H9 (cell line): ENCODE measurements around the gene ZNF385B. TPM values are rescaled to one million over a fixed set of nuclear protein-coding genes. Genes with fewer than 3 reads are reported as not detected.
"Not testable (repeated sequence)": the region's sequence is repeated elsewhere in the genome, so short reads cannot be mapped to it uniquely, and the experiment has no call there.

Experiments
- DNase-seq: peaks from one replicate; pipeline ENCODE4 v3.0.0-alpha.2; 2017
- H2AFZ ChIP-seq: one replicate; pipeline ENCODE4 v1.6.1; 2013; ENCODE audit warnings: mild to moderate bottlenecking, low read length, control low read depth, moderate library complexity
- H2AK5ac ChIP-seq: 2 replicates; pipeline ENCODE4 v1.6.1; 2013; ENCODE audit warnings: low read length, control low read depth, mixed read lengths; ENCODE audit not compliant: insufficient read length
- H2BK120ac ChIP-seq: one replicate; pipeline ENCODE4 v1.6.1; 2013; ENCODE audit warnings: low read depth, mild to moderate bottlenecking, low read length, control low read depth, inconsistent platforms; ENCODE audit not compliant: poor library complexity, severe bottlenecking
- H2BK12ac ChIP-seq: 2 replicates; pipeline ENCODE4 v1.6.1; 2013; ENCODE audit warnings: low read length, control low read depth, mixed read lengths, low read depth; ENCODE audit not compliant: insufficient read length
- H2BK15ac ChIP-seq: 2 replicates; pipeline ENCODE4 v1.6.1; 2013; ENCODE audit warnings: low read depth, low read length, control low read depth
- H2BK20ac ChIP-seq: one replicate; pipeline ENCODE4 v1.6.1; 2013; ENCODE audit warnings: low read depth, mild to moderate bottlenecking, low read length, control low read depth, inconsistent platforms; ENCODE audit not compliant: poor library complexity, severe bottlenecking
- H2BK5ac ChIP-seq: 2 replicates; pipeline ENCODE4 v1.6.1; 2013; ENCODE audit warnings: low read length, control low read depth, mixed read lengths; ENCODE audit not compliant: insufficient read length
- H3K14ac ChIP-seq: 2 replicates; pipeline ENCODE4 v1.6.1; 2013; ENCODE audit warnings: low read length, control low read depth; ENCODE audit not compliant: insufficient read depth
- H3K18ac ChIP-seq: 2 replicates; pipeline ENCODE4 v1.6.1; 2013; ENCODE audit warnings: low read depth, mild to moderate bottlenecking, mixed read lengths, low read length, control low read depth; ENCODE audit not compliant: insufficient read length
- H3K23ac ChIP-seq: 2 replicates; pipeline ENCODE4 v1.6.1; 2013; ENCODE audit warnings: low read length, control low read depth, mixed read lengths, low read depth; ENCODE audit not compliant: insufficient read length
- H3K23me2 ChIP-seq: 2 replicates; pipeline ENCODE4 v1.6.1; 2013; ENCODE audit warnings: low read depth, mild to moderate bottlenecking, mixed read lengths, low read length, control low read depth; ENCODE audit not compliant: insufficient read length, poor library complexity, severe bottlenecking
- H3K27ac ChIP-seq: 2 replicates; pipeline ENCODE4 v1.5.1; 2013; ENCODE audit warnings: low read length, control low read depth, mixed read lengths, low read depth; ENCODE audit not compliant: insufficient read length
- H3K27me3 ChIP-seq: 2 replicates; pipeline ENCODE4 v1.6.1; 2013; ENCODE audit warnings: low read length, control low read depth, inconsistent platforms; ENCODE audit not compliant: insufficient read depth
- H3K4ac ChIP-seq: 2 replicates; pipeline ENCODE4 v1.6.1; 2013; ENCODE audit warnings: low read depth, mild to moderate bottlenecking, control low read depth, inconsistent platforms, low read length, moderate library complexity
- H3K4me1 ChIP-seq: 2 replicates; pipeline ENCODE4 v1.6.1; 2013; ENCODE audit warnings: low read length, control low read depth, inconsistent platforms; ENCODE audit not compliant: insufficient read depth
- H3K4me2 ChIP-seq: 2 replicates; pipeline ENCODE4 v1.6.1; 2013; ENCODE audit warnings: low read length, control low read depth, mixed read lengths; ENCODE audit not compliant: insufficient read length, insufficient read depth
- H3K56ac ChIP-seq: 2 replicates; pipeline ENCODE4 v1.6.1; 2013; ENCODE audit warnings: low read depth, mild to moderate bottlenecking, mixed read lengths, low read length, control low read depth; ENCODE audit not compliant: insufficient read length
- H3K79me1 ChIP-seq: 2 replicates; pipeline ENCODE4 v1.6.1; 2013; ENCODE audit warnings: low read depth, mild to moderate bottlenecking, moderate library complexity, low read length, control low read depth, inconsistent platforms; ENCODE audit not compliant: insufficient read depth, poor library complexity, severe bottlenecking
- H3K79me2 ChIP-seq: 2 replicates; pipeline ENCODE4 v1.6.1; 2013; ENCODE audit warnings: low read length, control low read depth, inconsistent platforms; ENCODE audit not compliant: insufficient read depth
- H3K9ac ChIP-seq: 2 replicates; pipeline ENCODE4 v1.6.1; 2013; ENCODE audit warnings: low read length, control low read depth, mixed read lengths; ENCODE audit not compliant: insufficient read length; ENCODE audit errors: extremely low read depth
- H3K9me3 ChIP-seq: one replicate; pipeline ENCODE4 v1.6.1; 2013; ENCODE audit warnings: low read depth, low read length, inconsistent platforms; ENCODE audit not compliant: control insufficient read depth
- H3T11ph ChIP-seq: one replicate; pipeline ENCODE4 v1.6.1; 2013; ENCODE audit warnings: mild to moderate bottlenecking, low read length, control low read depth, inconsistent platforms
- H4K20me1 ChIP-seq: one replicate; pipeline ENCODE4 v1.6.1; 2013; ENCODE audit not compliant: control insufficient read depth, insufficient read length, insufficient read depth
- H4K5ac ChIP-seq: 2 replicates; pipeline ENCODE4 v1.6.1; 2013; ENCODE audit warnings: low read depth, mild to moderate bottlenecking, mixed read lengths, low read length, control low read depth; ENCODE audit not compliant: insufficient read length
- H4K8ac ChIP-seq: replicated peaks from 2 replicates; pipeline ENCODE4 v1.6.1; 2013; ENCODE audit warnings: low read length, control low read depth, mixed read lengths, low read depth; ENCODE audit not compliant: insufficient read length
- H4K91ac ChIP-seq: 2 replicates; pipeline ENCODE4 v1.6.1; 2013; ENCODE audit warnings: low read depth, mild to moderate bottlenecking, moderate library complexity, mixed read lengths, low read length, control low read depth; ENCODE audit not compliant: insufficient read length
- H3K27ac Mint-ChIP-seq, 3 experiments: 2 replicates in 2 of 3; 3 replicates in 1 of 3; pipeline ENCODE4 v1.8.0; 2020 to 2021; ENCODE audit warnings: mixed read lengths in 3 of 3, mild to moderate bottlenecking in 1 of 3, moderate library complexity in 1 of 3
- H3K27me3 Mint-ChIP-seq: 2 replicates; pipeline ENCODE4 v1.8.0; 2021; ENCODE audit warnings: low read depth, mild to moderate bottlenecking, moderate library complexity, mixed read lengths
- H3K36me3 Mint-ChIP-seq, 3 experiments: 2 replicates in 2 of 3; 3 replicates in 1 of 3; pipeline ENCODE4 v1.8.0; 2020 to 2021; ENCODE audit warnings: low read depth in 3 of 3, mixed read lengths in 3 of 3; ENCODE audit not compliant: insufficient read depth in 1 of 3
- H3K4me1 Mint-ChIP-seq, 2 experiments: 2 replicates each; pipeline ENCODE4 v1.8.0; 2020; ENCODE audit warnings: mixed read lengths in 2 of 2
- H3K4me3 Mint-ChIP-seq, 2 experiments: 2 replicates in 1 of 2; 3 replicates in 1 of 2; pipeline ENCODE4 v1.8.0; 2020 to 2021; ENCODE audit warnings: mild to moderate bottlenecking in 2 of 2, mixed read lengths in 2 of 2, moderate library complexity in 1 of 2
- H3K9me3 Mint-ChIP-seq, 2 experiments: 2 replicates in 1 of 2; 3 replicates in 1 of 2; pipeline ENCODE4 v1.8.0; 2020; ENCODE audit warnings: mild to moderate bottlenecking in 2 of 2, mixed read lengths in 2 of 2, moderate library complexity in 1 of 2
- CTCF ChIP-seq: fragments of 200-600 bp; sonication (generic); conservative IDR thresholded peaks from 3 replicates; pipeline ENCODE4 v1.8.0; 2021; ENCODE audit warnings: antibody characterized with exemption, mild to moderate bottlenecking
- WGBS: extraction: QIAGEN DNeasy Blood & Tissue Kit; methylation state at CpG from one replicate; pipeline ENCODE4 v1.1.7; 2013; ENCODE audit warnings: missing lambda C conversion rate, low lambda C conversion rate, mixed read lengths; ENCODE audit not compliant: insufficient read length; ENCODE audit errors: extremely low coverage; 5-methylcytosine and 5-hydroxymethylcytosine counted together
- total RNA-seq: library from RNA; stranded (reverse); gene quantifications from 2 replicates; pipeline ENCODE4 v1.2.1, GENCODE V29; 2021

Gene ZNF385B
- total RNA-seq, 1 experiment from 2014 or later: 2.1 TPM

- no peak overlapping the region for H3K4ac ChIP-seq
- no peak overlapping the region for H4K91ac ChIP-seq
- H2BK15ac ChIP-seq: no peak overlapping the region
- H2AK5ac ChIP-seq: no peak overlapping the region
- H3K23ac ChIP-seq: no peak overlapping the region
- no peaks in the 10 kb centered on the region for H3K79me1 ChIP-seq
- no peak for DNase-seq
- H3K14ac ChIP-seq: no peak overlapping the region
- no peak overlapping the region for H3K56ac ChIP-seq
- TF ChIP-seq CTCF: no peak
- H2AFZ ChIP-seq: no peak overlapping the region
- peaks cover 21 to 32% of the 10 kb centered on the region in 2 experiments for H3K9me3 Mint-ChIP-seq
- H4K20me1 ChIP-seq: no peaks in the 10 kb centered on the region
- H3K18ac ChIP-seq: no peak overlapping the region
- H2BK120ac ChIP-seq: no peak overlapping the region
- H3K9me3 ChIP-seq: peaks cover 9% of the 10 kb centered on the region
- no peak overlapping the region for H2BK5ac ChIP-seq
- no peak overlapping the region for H4K5ac ChIP-seq
- H3K79me2 ChIP-seq: no peaks in the 10 kb centered on the region
- H3K9ac ChIP-seq: no peak overlapping the region
- H3K23me2 ChIP-seq: no peaks in the 10 kb centered on the region
- no peak overlapping the region for H2BK12ac ChIP-seq
- H4K8ac ChIP-seq: no peak overlapping the region
- no CpG with 5 or more reads among the region's 4 CpGs for WGBS
- no peaks in the 10 kb centered on the region for H3K4me1 ChIP-seq
- H3K27ac ChIP-seq: no peak overlapping the region
- no peak overlapping the region for H3K4me2 ChIP-seq
- H3K4me3 Mint-ChIP-seq: no peak overlapping the region
- no peak overlapping the region for H3K27ac Mint-ChIP-seq
- H2BK20ac ChIP-seq: no peak overlapping the region
- H3K27me3 ChIP-seq: no peaks in the 10 kb centered on the region
- H3T11ph ChIP-seq: no peak overlapping the region
- peaks cover 8 to 24% (median 12%) of the 10 kb centered on the region in 3 experiments for H3K36me3 Mint-ChIP-seq
- H3K27me3 Mint-ChIP-seq: no peaks in the 10 kb centered on the region
- H3K4me1 Mint-ChIP-seq: no peaks in the 10 kb centered on the region
These were observed 401.1 kb downstream of the ZNF385B start for GRCh38 chr2:179460181-179460929.

DNA sequence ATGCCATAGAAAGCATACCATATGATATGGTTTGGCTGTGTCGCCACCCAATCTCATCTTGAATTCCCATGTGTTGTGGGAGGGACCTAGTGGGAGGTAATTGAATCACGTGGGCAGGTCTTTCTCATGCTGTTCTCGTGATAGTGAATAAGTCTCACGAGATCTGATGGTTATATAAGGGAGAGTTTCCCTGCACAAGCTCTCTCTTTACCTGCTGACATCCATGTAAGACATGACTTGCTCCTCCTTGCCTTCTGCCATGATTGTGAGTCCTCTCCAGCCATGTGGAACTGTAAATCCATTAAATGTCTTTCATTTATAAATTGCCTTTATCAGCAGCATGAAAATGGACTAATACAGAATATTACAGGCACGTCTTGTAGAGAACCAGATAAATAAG, 403.3 kb downstream of the ZNF385B start:
- not testable (repeated sequence) for H3K79me2 ChIP-seq, H3K27me3 Mint-ChIP-seq, H3K56ac ChIP-seq, H2AK5ac ChIP-seq, H3K9ac ChIP-seq, H3K79me1 ChIP-seq, H3K4ac ChIP-seq, H3K4me3 Mint-ChIP-seq, H2BK5ac ChIP-seq, H2BK12ac ChIP-seq, H3K4me1 Mint-ChIP-seq, H4K91ac ChIP-seq, H3K27ac ChIP-seq, H3K23me2 ChIP-seq, H2BK120ac ChIP-seq, H3K27ac Mint-ChIP-seq, H3K18ac ChIP-seq, H4K20me1 ChIP-seq, H2BK20ac ChIP-seq, H3K27me3 ChIP-seq, H3K9me3 ChIP-seq, H4K5ac ChIP-seq, H2AFZ ChIP-seq, H3K4me1 ChIP-seq, DNase-seq, H4K8ac ChIP-seq, H3K23ac ChIP-seq, H3T11ph ChIP-seq, H3K4me2 ChIP-seq, H3K14ac ChIP-seq, H2BK15ac ChIP-seq
- Mint-ChIP-seq H3K9me3 (peaks cover 21% of the 10 kb centered on the region in 2 experiments), H3K36me3 (peaks cover 6 to 19% (median 12%) of the 10 kb centered on the region in 3 experiments; a peak in 6 of 7 replicates)
- no CpG with 5 or more reads among the region's 5 CpGs for WGBS
